GM12878 (cell line): Measurements from ENCODE around the gene HOXC5.

ENCODE experiments used
- MXI1 ChIP-seq: fragments of 150-350 bp; IDR thresholded peaks from 2 replicates; pipeline ENCODE4 v1.6.1; 2011; ENCODE audit warnings: low read depth, mild to moderate bottlenecking, inconsistent platforms, low read length, improper control_type of control experiment
- POLR2A ChIP-seq: IDR thresholded peaks from 2 replicates; pipeline ENCODE4 v1.6.1; 2011; ENCODE audit warnings: low read depth, mild to moderate bottlenecking, low read length
- SRF ChIP-seq, 2 experiments: IDR thresholded peaks; 2 replicates each; pipeline ENCODE4 v1.6.1; 2011; ENCODE audit warnings: low read depth in 2 of 2, low read length in 2 of 2, mild to moderate bottlenecking in 1 of 2, moderate library complexity in 1 of 2
- YY1 ChIP-seq: IDR thresholded peaks from 2 replicates; pipeline ENCODE4 v1.6.1; 2011; ENCODE audit warnings: low read depth, mild to moderate bottlenecking, low read length
- TF ChIP-seq, protein P1 (sequence below): IDR thresholded peaks from 2 replicates; pipeline ENCODE4 v1.6.1; 2012; ENCODE audit warnings: low read depth, low read length, improper control_type of control experiment
- TF ChIP-seq, protein P2 (sequence below), 3 experiments: IDR thresholded peaks in 2 of 3; conservative IDR thresholded peaks in 1 of 3; 2 replicates each; pipeline ENCODE4 v1.5.1; 2011; ENCODE audit warnings: low read depth in 3 of 3, low read length in 3 of 3, mild to moderate bottlenecking in 3 of 3, control low read depth in 2 of 3, moderate library complexity in 2 of 3, inconsistent platforms in 1 of 3, mixed read lengths in 1 of 3; ENCODE audit not compliant: control insufficient read depth in 2 of 3, insufficient read depth in 1 of 3; ENCODE audit errors: extremely low read depth in 1 of 3

DNA sequence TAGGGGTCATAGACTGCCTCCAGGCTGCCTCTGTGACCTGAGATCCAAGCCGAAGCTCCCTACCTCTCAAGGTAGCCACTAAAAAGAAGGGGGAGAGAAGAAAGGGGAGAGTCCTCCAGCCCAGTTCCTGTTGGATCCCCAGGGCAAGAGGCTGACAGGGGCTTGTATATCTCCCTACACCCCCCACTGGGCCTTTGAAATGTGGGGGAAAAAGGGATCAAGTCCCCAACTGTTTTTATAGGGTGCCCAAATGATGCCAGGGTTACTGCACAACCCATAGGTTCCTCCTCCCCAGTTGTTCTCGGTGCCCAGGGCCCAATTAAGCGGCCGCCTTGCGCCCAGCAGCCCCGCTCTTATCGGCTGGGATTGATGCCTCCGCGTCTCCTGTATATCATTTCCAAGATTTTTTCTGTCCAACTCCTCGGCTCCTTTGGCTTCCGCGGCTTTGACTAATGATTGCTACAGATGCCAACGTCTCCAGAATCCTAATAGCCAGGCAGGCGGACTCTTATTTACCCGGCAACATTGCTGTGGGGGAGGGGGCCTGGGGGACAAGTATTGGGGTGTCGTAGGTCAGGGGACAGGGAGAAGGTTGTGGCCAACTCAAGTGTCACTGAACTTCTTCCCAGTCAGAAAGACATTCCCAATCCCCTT is 13.1 kb downstream of the HOXC5 start:
- TF ChIP-seq YY1 (no peak), POLR2A (no peak), MXI1 (no peak), SRF (IDR thresholded peaks at IDR 0.05; ENCODE audit: low read depth in 2 of 2, low read length in 2 of 2) (no peak)
- TF ChIP-seq, protein P1, sequence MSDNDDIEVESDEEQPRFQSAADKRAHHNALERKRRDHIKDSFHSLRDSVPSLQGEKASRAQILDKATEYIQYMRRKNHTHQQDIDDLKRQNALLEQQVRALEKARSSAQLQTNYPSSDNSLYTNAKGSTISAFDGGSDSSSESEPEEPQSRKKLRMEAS, result no peak
- TF ChIP-seq, protein P2, sequence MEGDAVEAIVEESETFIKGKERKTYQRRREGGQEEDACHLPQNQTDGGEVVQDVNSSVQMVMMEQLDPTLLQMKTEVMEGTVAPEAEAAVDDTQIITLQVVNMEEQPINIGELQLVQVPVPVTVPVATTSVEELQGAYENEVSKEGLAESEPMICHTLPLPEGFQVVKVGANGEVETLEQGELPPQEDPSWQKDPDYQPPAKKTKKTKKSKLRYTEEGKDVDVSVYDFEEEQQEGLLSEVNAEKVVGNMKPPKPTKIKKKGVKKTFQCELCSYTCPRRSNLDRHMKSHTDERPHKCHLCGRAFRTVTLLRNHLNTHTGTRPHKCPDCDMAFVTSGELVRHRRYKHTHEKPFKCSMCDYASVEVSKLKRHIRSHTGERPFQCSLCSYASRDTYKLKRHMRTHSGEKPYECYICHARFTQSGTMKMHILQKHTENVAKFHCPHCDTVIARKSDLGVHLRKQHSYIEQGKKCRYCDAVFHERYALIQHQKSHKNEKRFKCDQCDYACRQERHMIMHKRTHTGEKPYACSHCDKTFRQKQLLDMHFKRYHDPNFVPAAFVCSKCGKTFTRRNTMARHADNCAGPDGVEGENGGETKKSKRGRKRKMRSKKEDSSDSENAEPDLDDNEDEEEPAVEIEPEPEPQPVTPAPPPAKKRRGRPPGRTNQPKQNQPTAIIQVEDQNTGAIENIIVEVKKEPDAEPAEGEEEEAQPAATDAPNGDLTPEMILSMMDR (IDR thresholded peaks at IDR 0.05 in 2 of 3, conservative IDR thresholded peaks at IDR 0.05 in 1 of 3; ENCODE audit: control insufficient read depth in 2 of 3, extremely low read depth in 1 of 3, insufficient read depth in 1 of 3, low read depth in 3 of 3, low read length in 3 of 3), result no peak
